ENCODE data around the gene CHKA.

CHKA gene

GRCh38 chr11:68012044-68012842 lies 108.9 kb downstream of the CHKA start:
- peak overlapping the region; percentile 84; the same call in 1 of the 2 replicates for H3K9ac ChIP-seq
- peaks cover 98% of the 10 kb centered on the region for H3K4me1 ChIP-seq
- 0 out of 2 replicates have a peak, but pooled peaks cover 5% of the 10 kb centered on the region for H3K36me3 ChIP-seq
- TF ChIP-seq Cebpa-rat (IDR thresholded peaks at IDR 0.05), result no peak
- peak overlapping the region; percentile 96 for H3K27ac ChIP-seq
- H4K20me1 ChIP-seq, result no peaks in the 10 kb centered on the region
- no peak overlapping the region for H3K4me3 ChIP-seq
- no peaks in the 10 kb centered on the region for H3K27me3 ChIP-seq
- no peaks in the 10 kb centered on the region for H3K9me3 ChIP-seq
- peak overlapping the region; percentile 100 for H3K4me2 ChIP-seq

- peak overlapping the region; percentile 84 for H3K9ac ChIP-seq
- H3K36me3 ChIP-seq, result 0 out of 2 replicates have a peak, but pooled peaks cover 5% of the 10 kb centered on the region
- peak overlapping the region; percentile 67 for H3K4me3 ChIP-seq
- no peaks in the 10 kb centered on the region for H3K9me3 ChIP-seq
- H3K27ac ChIP-seq, result peak overlapping the region; percentile 96
- H4K20me1 ChIP-seq, result no peaks in the 10 kb centered on the region
- H3K4me2 ChIP-seq, result peak overlapping the region; percentile 100
- H3K27me3 ChIP-seq, result no peaks in the 10 kb centered on the region
- peaks cover 98% of the 10 kb centered on the region for H3K4me1 ChIP-seq
- TF ChIP-seq Cebpa-rat (IDR thresholded peaks at IDR 0.05), result no peak
Measured at GRCh38 chr11:68011051-68011943, 109.9 kb downstream of the CHKA start.

- Histone ChIP-seq H3K9ac (peak within 1 kb of the TSS; percentile 84), H3K4me3 (peak within 1 kb of the TSS; percentile 67)
Measured at GRCh38 chr11:68010090-68011041, 110.8 kb downstream of the CHKA start, which contains the start of gene ALDH3B1. Gene ALDH3B1, plus strand, starts transcription at chr11:68010327. Its CDS starts 4,971 bp downstream, at chr11:68015298.

GRCh38 chr11:68009391-68010089 lies 111.6 kb downstream of the CHKA start:
- peak overlapping the region; percentile 84 for H3K9ac ChIP-seq
- peak overlapping the region; percentile 96 for H3K27ac ChIP-seq
- H3K4me1 ChIP-seq, result peaks cover 100% of the 10 kb centered on the region
- 0 out of 2 replicates have a peak, but pooled peaks cover 5% of the 10 kb centered on the region for H3K36me3 ChIP-seq
- no peak for TF ChIP-seq Cebpa-rat (IDR thresholded peaks at IDR 0.05)
- H3K9me3 ChIP-seq, result no peaks in the 10 kb centered on the region
- H3K4me3 ChIP-seq, result peak overlapping the region; percentile 67
- H3K27me3 ChIP-seq, result no peaks in the 10 kb centered on the region
- peak overlapping the region; percentile 100 for H3K4me2 ChIP-seq
- no peaks in the 10 kb centered on the region for H4K20me1 ChIP-seq

More at GRCh38 chr11:68010090-68011041, 110.8 kb downstream of the CHKA start, which contains the start of gene ALDH3B1:
- Histone ChIP-seq H3K4me1 (peaks cover 100% of the 10 kb centered on the region), H3K4me2 (peak within 1 kb of the TSS; percentile 100), H3K27ac (peak within 1 kb of the TSS; percentile 96), H3K9me3 (no peaks in the 10 kb centered on the region), H4K20me1 (no peaks in the 10 kb centered on the region), H3K27me3 (no peaks in the 10 kb centered on the region), H3K36me3 (0 out of 2 replicates have a peak, but pooled peaks cover 5% of the 10 kb centered on the region)
- TF ChIP-seq Cebpa-rat (IDR thresholded peaks at IDR 0.05), result peak; percentile 91

GRCh38 chr11:68008381-68009337 lies 112.5 kb downstream of the CHKA start:
- H3K4me2 ChIP-seq, result peak overlapping the region; percentile 100
- no peaks in the 10 kb centered on the region for H4K20me1 ChIP-seq
- peaks cover 97% of the 10 kb centered on the region for H3K4me1 ChIP-seq
- no peaks in the 10 kb centered on the region for H3K9me3 ChIP-seq
- H3K27me3 ChIP-seq, result no peaks in the 10 kb centered on the region
- peak overlapping the region; percentile 84 for H3K9ac ChIP-seq
- TF ChIP-seq Cebpa-rat (IDR thresholded peaks at IDR 0.05), result no peak
- peak overlapping the region; percentile 96 for H3K27ac ChIP-seq
- H3K36me3 ChIP-seq, result 0 out of 2 replicates have a peak, but pooled peaks cover 4% of the 10 kb centered on the region
- peak overlapping the region; percentile 67 for H3K4me3 ChIP-seq

- no peaks in the 10 kb centered on the region for H3K27me3 ChIP-seq
- H3K36me3 ChIP-seq, result no peaks in the 10 kb centered on the region
- no peaks in the 10 kb centered on the region for H3K9me3 ChIP-seq
- peak overlapping the region; percentile 67; the same call in 1 of the 2 replicates for H3K4me3 ChIP-seq
- H3K4me2 ChIP-seq, result peak overlapping the region; percentile 100
- peaks cover 89% of the 10 kb centered on the region for H3K4me1 ChIP-seq
- H3K9ac ChIP-seq, result peak overlapping the region; percentile 84
- H3K27ac ChIP-seq, result peak overlapping the region; percentile 96
- H4K20me1 ChIP-seq, result no peaks in the 10 kb centered on the region
- TF ChIP-seq Cebpa-rat (IDR thresholded peaks at IDR 0.05), result no peak
Measured at GRCh38 chr11:68007498-68008380, 113.4 kb downstream of the CHKA start.
